NCI-H146 (cell line): ENCODE results near the gene KMT2C.
A peak's percentile ranks its signal among the peaks of the same experiment; 100 is the strongest.
"Not testable (repeated sequence)": the region's sequence is repeated elsewhere in the genome, so short reads cannot be mapped to it uniquely, and the experiment has no call there.

Experiments
- DNase-seq: peaks from one replicate; lab custom pipeline; 2025; lab: John Stamatoyannopoulos, UW

KMT2C gene

DNA sequence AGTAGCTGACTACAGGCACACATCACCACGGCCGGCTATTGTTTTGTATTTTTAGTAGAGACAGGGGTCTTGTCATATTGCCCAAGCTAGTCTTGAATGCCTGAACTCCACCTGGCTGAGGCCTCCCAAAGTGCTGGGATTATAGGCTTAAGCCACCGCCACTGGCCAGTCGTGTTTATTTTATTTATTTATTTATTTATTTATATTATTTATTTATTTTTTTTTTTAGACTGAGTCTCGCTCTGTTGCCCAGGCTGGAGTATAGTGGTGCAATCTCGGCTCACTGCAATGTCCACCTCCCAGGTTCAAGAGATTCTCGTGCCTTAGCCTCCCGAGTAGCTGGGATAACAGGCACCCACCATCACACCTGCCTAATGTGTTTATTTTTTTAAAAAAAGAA, 6.0 kb upstream of the KMT2C start:
- not testable (repeated sequence) for DNase-seq

DNA sequence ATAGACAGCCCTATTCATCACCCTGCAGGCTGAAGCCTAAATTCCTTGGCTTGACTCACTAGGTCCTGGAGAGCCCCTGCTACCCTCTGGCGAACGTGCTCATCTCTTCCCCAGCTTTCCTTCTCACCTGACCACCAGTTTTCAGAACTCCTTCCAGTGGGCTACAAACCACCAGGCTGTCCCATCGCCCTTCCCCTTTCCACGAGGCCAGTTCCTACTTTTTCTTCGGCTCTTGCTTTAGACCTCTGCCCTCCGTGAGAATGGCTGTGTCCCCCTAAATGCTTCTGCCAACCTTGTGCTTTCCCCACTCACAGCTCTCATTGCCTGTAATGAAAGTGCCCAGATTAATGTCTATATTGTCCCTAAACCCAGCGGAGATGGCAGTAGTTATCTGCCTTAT, 5.4 kb upstream of the KMT2C start:
- DNase-seq = not testable (repeated sequence)

DNA sequence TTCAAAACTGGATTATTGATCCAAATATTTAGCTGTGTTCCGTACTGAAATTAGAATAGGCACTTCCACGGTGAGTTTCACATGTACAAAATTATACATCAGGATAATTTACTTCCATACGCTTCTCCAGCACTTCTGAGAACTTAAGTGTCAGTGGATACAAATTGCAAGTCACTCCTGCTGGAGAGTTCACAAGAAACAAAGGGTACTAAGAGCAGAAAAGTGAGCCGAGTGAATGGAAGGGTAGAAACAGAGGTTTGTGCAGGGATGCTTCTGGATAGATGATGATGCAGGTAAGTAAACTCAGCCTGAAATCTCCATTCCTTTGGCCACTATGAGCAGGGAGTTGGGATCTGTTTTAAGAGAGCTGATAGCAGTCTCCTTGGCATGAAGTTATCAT, 2.2 kb upstream of the KMT2C start:
- DNase-seq = not testable (repeated sequence)

DNA sequence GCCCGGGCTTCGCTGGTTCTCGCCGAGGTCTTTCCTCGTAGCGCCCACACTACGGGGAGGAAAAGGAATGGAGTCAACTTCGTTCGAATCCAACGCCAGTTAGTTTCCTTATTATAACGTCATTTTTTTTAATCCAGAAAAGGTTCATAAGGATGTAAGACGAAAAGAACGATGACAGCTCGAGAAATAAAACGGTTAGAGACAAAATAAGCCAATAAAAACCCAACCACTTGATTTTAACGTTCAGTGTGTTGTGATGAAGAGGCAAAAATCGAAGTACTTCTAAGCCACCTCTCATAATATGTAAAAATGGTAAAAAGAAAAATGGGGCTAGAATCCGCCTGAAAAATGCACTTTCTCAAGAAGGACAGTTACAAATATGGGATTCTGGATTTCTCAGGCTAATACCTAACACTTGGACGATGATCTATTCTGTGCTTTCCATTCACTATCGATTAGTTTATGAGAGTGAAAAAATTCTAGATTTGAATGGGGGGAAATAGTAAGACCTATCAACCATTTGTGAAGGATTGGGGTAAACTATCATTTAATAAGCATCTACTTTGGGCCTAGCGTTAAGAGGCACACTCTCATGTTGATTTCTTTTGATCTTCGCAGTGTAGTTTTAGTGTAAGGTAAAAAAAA, 1.2 kb upstream of the KMT2C start:
- DNase-seq = not testable (repeated sequence)

DNA sequence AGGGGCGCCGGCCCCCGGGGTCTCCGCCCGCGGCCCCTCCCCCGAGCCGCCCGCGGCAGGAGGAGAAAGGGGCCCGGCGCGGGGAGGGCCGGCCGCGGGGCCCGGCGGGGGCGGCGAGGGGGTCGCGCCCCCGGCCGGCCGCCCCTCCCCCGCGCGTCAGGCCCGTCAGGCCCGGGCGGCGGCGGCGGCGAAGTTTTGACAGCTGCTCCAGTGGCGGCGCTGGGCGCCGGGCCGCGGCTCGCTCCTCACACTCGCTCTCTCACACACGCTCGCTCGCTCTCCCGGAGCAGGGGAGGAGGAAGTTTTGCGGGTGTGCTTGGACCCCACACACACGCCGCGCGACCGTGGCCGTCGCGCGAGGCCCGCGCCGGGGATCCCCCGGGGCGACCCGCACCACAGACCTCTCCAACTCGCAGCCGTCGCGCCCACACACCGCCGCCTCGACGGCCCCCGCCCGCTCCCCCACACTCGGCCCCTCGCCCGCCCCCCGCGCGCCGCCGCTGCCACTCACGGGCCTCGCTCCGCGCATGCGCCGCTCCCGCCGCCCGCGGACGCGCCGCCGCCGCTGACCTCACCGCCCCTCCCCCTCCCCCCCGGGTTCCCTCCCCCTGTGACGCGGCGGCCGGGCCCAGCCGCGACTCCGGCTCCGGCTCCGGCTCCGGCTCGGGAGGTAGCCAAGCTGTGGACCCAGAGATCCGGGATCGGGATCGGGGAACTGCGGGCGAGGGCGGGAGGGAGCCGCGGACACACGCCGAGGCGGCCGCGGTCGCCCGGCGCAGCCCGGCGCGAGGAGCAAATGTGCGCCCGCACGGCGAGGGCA, 518 bp upstream of the KMT2C start:
- peak; percentile 92 for DNase-seq

DNA sequence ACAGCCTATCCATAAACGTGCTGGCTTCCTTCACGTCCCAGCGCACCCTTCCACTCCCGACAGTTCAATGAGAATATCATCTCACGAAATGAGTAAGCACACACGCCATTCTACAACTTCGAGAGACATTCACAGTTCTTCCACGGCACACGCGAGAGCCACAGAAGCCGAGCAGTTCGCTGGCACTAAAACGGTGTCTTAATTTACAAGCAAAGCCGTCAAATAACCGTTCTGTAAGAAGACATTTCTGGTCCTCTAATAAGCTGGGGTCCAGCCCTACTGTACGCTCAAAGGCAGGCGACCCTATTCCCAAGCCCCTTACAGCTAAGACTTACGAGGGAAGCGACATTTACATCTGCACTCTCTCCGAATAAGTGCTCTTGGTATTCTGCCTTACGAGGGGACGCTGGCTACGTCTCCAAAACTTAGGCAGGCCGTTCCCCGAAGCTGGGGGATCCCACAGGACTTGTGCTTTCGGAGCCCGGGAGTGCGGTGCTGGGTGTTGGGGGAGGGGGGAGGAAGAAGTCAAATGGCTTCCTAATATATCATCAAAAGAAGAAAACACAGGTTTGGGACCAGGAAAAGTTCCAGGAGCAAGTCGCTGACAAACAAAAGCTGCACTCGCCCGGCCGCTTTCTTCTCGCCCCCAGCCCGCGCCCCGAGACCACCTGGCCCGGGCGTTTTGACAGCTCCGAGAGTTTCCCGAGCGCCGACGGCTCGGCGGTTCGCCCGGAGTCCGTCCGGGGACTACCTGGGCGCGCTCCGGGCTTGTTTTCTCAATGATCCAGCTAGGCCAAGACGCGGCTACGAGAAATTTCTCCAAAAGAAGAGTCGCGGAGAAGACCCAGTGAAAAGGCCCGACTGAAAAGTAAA, 1.1 kb downstream of the KMT2C start:
- peak; percentile 23 for DNase-seq

DNA sequence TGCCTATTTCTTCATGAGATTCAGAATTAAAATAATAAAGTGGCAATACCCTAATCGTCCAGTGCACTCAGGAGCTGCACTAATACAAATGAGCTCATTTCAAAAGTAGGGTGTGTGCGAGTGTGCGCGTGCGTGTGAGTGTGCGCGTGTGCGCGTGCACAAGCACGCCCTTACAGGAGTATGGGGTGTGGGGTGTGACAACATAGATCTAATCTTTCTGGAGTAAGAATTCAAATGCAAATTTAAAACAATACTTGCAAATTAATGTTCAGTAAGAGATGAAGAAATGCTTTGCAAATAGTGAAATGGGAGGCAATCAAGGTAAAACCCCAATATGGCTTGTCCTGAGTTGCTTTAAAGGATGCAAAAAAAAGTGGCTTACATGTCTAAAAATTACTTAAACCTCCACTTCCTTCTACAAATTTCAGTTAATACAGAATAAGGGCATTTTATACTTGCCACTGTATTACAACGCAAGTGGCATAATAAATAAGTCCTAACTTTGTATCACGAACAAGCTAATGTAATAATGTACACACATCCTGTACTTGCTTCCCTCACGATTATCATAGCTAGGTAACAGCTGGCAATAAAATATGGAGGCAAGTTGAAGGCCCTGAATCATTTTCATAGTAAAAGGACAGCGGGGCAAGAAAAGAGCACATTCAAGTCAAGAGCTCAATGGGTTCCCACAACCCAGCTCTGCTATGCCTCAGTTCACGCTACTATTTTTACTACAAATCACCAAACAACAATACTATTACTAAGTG, 1.9 kb downstream of the KMT2C start:
- DNase-seq = not testable (repeated sequence)

DNA sequence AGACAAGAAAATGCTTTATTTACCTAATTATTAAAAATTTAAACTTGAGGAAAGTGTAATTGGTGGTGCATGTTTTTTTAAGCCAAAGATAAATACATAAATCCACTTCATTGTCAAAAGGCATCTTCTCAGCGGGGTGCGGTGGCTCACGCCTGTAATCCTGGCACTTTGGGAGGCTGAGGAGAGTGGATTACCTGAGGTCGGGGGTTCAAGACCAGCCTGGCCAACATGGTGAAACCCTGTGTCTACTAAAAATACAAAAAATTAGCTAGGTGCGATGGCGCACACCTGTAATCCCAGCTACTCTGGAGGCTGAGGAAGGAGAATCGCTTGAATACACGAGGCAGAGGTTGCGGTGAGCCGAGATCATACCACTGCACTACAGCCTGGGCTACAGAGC, 3.1 kb downstream of the KMT2C start:
- DNase-seq = not testable (repeated sequence)

DNA sequence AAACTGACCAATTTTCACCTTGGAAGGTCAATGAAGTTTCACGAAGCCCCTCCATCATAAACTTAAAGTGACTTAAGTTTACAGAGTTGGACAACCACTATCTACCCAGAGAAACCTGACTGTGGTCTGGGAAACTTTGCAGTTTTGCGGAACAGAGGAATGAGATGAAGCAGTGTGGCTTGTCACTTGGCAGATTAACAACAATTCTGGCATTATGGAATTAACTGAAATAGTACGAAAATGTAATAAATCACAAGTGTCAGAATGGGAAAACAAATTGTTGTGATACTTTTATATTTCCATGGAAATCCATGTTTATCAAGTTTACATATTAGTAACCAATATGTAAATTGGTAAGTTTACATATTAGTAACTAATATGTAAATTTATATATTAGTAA, 4.9 kb downstream of the KMT2C start:
- DNase-seq = no peak

DNA sequence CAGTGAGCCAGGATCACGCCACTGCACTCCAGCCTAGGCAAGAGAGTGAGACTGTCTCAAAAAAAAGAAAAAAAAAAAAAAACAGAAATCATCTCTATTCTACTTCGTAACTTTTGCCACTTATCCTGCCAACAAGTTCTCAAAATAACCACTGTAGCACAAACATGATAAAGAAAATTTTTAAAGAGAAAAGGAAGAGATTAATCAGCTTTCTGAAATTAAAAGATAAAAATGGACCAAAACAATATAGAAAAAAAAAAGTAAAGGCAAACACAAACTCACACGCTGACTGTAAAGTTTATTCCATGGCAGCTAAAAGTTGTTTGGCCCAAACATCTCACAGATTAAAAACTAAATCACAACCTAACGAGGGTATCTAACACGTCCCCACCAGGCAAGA, 5.7 kb downstream of the KMT2C start:
- DNase-seq = not testable (repeated sequence)

DNA sequence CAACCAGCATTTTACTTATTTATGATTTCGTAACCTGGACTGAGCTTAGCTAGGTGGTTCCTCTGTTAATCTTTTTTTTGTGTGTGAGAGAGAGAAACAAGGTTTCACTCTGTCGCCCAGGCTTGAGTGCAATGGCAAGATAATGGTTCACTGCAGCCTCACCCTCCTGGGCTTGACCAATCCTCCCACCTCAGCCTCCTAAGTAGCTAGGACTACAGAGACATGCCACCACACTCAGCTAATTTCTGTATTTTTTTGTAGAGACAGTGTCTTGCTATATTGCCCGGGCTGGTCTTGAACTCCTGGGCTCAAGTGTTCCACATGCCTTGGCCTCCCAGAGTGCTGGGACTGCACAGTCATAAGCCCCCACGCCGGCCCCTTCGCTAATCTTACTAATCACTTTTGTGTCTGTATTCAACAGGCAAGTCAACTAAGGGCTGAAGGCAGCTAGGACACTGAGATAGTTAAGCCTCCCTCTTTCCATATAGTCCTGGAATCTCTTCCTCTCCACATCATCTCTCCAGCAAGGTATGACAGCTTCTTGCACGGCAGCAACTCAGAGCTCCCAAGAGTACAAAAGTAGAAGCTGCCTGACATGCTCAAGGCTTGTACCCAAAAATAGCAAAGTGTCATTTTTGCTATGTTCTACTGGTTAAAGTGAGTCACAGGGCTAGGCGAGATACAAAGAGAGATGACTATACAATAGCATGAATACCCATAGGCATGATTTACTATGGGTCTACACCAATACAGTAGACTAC, 11.3 kb downstream of the KMT2C start:
- DNase-seq = no peak

DNA sequence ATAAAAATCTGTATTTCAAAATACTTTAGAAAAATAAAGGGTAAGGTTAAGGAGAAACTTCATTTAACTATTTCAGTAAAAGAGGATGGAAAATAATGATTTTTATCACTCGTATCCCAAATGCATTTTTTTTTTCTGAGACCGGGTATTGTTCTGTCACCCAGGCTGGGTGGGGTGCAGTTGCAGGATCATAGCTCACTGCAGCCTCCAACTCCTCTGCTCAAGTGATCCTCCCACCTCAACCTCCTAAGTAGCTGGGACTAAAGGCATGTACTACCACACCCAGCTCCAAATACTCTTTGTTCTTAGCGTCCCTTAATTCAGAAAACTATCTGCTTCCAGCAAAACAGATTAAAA, 11.8 kb downstream of the KMT2C start:
- no peak for DNase-seq

DNA sequence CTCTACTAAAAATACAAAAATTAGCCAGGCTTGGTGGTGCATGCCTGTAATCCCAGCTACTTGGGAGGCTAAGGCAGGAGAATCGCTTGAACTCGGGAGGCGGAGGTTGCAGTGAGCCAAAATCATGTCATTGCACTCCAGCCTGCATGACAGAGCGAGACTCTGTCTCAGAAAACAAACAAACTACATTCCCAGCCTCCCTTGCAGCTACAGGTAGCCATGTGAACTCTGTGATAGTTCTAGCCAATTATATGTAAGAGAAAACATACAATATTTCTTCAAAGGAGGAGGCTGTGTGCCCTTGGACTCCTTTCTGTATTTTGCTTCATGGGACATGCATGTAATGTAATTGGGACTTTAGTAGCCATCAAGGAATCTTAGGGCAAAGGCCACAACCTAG, 12.6 kb downstream of the KMT2C start:
- DNase-seq = not testable (repeated sequence)

DNA sequence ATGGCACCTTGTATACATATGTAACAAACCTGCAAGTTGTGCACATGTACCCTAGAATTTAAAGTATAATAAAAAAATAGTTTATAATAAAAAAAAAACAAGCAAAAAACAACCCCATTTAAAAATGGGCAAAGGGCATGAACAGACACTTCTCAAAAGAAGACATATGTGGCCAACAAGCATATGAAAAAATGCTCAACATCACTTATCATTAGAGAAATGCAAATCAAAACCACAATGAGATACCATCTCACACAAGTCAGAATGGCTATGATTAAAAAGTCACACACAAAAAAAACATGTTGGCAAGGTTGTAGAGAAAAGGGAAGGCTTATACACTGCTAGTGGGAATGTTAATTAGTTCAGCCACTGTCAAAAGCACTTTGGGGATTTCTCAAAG, 14.9 kb downstream of the KMT2C start:
- DNase-seq = not testable (repeated sequence)

DNA sequence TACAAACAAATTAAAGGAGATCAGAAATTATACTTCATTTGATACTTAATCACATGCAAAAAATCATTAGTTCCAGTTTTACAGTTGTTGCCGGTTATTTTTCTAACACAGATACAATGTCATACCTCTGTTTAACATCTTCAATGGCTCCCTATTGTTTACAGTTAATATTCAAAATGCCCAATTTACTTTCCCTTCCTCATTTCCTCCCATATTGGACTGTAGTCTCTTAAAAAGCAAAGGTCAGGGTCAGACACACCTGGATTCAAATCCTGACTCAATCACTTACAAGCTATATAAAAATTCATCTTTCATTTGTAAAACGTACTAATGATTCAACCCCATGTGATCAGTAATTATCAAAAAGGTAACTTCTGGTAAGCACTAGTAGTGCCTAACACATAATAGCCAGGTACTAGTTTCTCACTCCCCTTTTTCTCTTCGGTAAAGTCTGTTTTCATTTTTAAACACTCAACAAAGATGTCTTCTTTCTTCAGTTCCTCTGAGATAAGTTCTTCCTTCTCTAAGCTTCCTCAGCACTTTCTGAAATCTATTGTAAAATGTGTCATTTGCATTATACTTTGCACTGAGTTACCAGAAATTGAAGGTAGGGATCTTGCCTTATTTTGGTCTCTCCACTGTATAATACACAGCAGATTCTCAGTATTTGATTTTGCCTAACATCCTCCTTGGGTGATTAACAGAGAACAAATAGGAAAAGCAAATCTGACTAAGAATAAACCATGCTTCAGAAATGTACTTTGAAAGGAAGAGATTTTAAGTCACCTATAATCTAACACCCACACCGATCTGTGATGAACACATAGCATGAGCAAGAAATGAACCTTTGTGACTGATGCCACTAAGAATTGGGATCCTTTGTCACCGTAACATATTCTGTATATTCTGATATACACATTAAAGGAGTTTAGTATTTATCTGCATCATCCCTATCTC, 16.1 kb downstream of the KMT2C start:
- no peak for DNase-seq

DNA sequence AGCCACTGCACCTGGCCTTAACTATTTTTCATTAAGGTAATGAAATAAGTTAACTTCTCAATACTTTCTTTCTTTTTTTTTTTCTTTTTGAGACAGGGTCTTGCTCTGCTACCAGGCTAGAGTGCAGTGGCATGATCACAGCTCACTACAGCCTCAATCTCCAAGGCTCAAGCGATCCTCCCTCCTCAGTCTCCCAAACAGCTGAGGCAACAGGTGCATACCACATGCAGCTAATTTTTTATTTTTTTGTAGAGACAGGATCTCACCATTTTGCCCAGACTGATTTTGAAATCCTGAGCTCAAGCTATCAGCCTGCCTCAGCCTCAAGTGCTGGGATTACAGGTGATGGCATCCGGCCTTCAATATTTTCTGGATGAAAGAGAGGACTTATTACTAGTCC, 21.0 kb downstream of the KMT2C start:
- no peak for DNase-seq

DNA sequence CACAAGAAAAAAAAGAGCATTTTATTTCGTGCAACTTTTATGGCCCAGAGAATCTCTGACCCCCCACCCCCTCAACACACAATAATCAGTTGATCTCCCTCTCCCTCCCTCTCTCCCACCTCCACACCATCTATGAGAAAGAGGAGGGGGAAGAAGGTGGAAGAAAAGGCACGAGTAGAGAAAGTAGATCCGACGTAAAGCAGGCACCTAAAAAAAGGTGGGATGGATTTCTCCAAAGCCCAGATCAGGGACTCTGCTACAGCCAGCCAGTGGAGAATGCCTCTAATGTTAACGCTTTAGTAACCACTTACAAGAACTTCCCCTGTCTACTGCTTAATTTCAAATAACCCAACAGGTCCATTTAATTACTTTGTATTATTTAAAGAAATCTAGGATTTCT, 24.4 kb downstream of the KMT2C start:
- DNase-seq = no peak

DNA sequence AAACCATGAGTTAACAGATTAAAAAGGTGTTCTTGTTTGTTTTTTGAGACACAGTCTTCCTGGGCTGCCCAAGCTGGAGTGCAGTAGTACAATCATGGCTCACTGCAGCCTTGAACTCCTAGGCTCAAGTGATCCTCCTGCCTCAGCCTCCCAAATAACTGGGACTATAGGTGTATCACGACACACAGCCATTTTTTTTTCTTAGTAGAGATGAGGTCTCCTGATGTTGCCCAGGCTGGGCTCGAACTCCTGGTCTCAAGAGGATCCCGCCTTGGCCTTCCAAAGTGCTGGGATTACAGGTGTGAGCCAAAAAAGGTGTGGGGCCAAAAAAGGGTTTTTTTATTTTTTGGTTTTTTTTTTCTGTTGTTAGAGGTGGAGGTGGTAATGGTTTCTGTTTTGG, 29.3 kb downstream of the KMT2C start:
- no peak for DNase-seq

DNA sequence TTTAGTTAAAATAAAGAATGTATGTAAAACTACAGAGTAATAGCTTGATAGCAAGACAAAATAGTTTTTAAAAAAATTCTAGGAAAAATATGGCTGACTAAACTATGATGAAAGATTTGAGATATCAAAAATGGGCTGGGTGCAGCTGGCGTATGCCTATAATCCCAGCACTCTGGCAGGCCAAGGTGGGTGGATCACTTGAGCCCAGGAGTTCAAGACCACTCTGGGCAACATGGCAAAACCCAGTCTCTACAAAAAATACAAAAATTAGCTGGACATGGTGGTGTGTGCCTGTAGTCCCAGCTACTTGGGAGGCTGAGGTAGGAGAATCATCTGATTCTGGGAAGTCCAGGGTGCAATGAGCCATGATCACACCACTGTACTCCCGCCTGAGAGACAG, 29.8 kb downstream of the KMT2C start:
- not testable (repeated sequence) for DNase-seq

DNA sequence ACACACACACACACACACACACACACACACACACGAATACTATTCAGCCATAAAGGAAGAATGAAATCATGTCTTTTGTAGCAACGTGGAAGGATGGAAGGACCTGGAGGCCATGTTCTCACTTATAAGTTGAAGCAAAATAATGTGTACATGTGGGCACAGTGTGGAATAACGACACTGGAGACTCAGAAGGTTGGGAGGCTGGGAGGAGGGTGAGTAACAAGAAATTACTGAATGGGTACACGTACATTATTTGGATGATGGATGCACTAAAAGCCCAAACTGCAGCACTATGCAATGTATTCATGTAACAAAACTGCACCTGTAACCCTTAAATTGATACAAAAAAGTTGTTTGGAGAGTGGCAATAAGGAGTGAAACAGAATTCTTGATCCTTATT, 32.1 kb downstream of the KMT2C start:
- DNase-seq = no peak
